Mucosa of rectum (tissue), 2 donors: ENCODE data around the gene P2RX7.

Experiments
- H3K27ac ChIP-seq, 2 donors: one replicate each; pipeline ENCODE4 v1.7.0; 2013; ENCODE audit warnings: inconsistent platforms in 2 of 2, low read depth in 2 of 2, low read length in 2 of 2
- H3K27me3 ChIP-seq, 2 donors: one replicate each; pipeline ENCODE4 v1.7.0; 2013; ENCODE audit warnings: low read length in 2 of 2; ENCODE audit not compliant: control insufficient read depth in 2 of 2, insufficient read depth in 2 of 2
- H3K36me3 ChIP-seq, 2 donors: one replicate each; pipeline ENCODE4 v1.7.0; 2013; ENCODE audit warnings: low read length in 2 of 2; ENCODE audit not compliant: control insufficient read depth in 2 of 2, insufficient read depth in 2 of 2
- H3K4me1 ChIP-seq, 2 donors: one replicate each; pipeline ENCODE4 v1.7.0; 2013; ENCODE audit warnings: low read length in 2 of 2, mild to moderate bottlenecking in 1 of 2; ENCODE audit not compliant: control insufficient read depth in 2 of 2, insufficient read depth in 2 of 2
- H3K4me3 ChIP-seq, 2 donors: one replicate each; pipeline ENCODE4 v1.7.0; 2013; ENCODE audit warnings: low read length in 2 of 2
- H3K9ac ChIP-seq, 2 donors: one replicate each; pipeline ENCODE4 v1.7.0; 2013; ENCODE audit warnings: low read length in 2 of 2, low read depth in 1 of 2, mild to moderate bottlenecking in 1 of 2
- H3K9me3 ChIP-seq, 2 donors: one replicate each; pipeline ENCODE4 v1.7.0; 2013; ENCODE audit warnings: low read length in 2 of 2; ENCODE audit not compliant: control insufficient read depth in 2 of 2
- donor health status: healthy.
- donor health status: Normal muscosa, but diverticular disease.

Gene P2RX7

GRCh38 chr12:121167951-121168350 is 35.3 kb downstream of the P2RX7 start:
- no peak overlapping the region for H3K4me3 ChIP-seq
- peaks cover 0 to 5% of the 10 kb centered on the region in 2 donors for H3K36me3 ChIP-seq
- H3K9ac ChIP-seq, result no peak overlapping the region
- H3K4me1 ChIP-seq, result no peaks in the 10 kb centered on the region
- H3K9me3 ChIP-seq, result no peaks in the 10 kb centered on the region
- H3K27ac ChIP-seq, result no peak overlapping the region
- H3K27me3 ChIP-seq, result peaks cover 0 to 4% of the 10 kb centered on the region in 2 donors

- Histone ChIP-seq H3K9me3 (no peaks in the 10 kb centered on the region), H3K4me3 (no peak overlapping the region), H3K36me3 (peaks cover 0 to 5% of the 10 kb centered on the region in 2 donors)
These were observed 37.5 kb downstream of the P2RX7 start for GRCh38 chr12:121170151-121170550.

GRCh38 chr12:121170611-121171260 is 38.1 kb downstream of the P2RX7 start:
- Histone ChIP-seq H3K4me1 (no peaks in the 10 kb centered on the region), H3K27ac (no peak overlapping the region), H3K36me3 (peaks cover 0 to 5% of the 10 kb centered on the region in 2 donors), H3K27me3 (no peaks in the 10 kb centered on the region), H3K4me3 (no peak overlapping the region), H3K9me3 (no peaks in the 10 kb centered on the region), H3K9ac (no peak overlapping the region)

More at GRCh38 chr12:121170151-121170550, 37.5 kb downstream of the P2RX7 start:
- Histone ChIP-seq H3K27me3 (no peaks in the 10 kb centered on the region), H3K9ac (no peak overlapping the region), H3K4me1 (no peaks in the 10 kb centered on the region), H3K27ac (no peak overlapping the region)

GRCh38 chr12:121172145-121172544 is 39.5 kb downstream of the P2RX7 start:
- H3K27ac ChIP-seq, result no peak overlapping the region

GRCh38 chr12:121175383-121176119 is 42.9 kb downstream of the P2RX7 start:
- H3K9ac ChIP-seq, result no peak overlapping the region
- no peaks in the 10 kb centered on the region for H3K4me1 ChIP-seq
- no peaks in the 10 kb centered on the region for H3K27me3 ChIP-seq
- H3K27ac ChIP-seq, result no peak overlapping the region
- H3K9me3 ChIP-seq, result no peaks in the 10 kb centered on the region
- no peak overlapping the region for H3K4me3 ChIP-seq
- H3K36me3 ChIP-seq, result peaks cover 0 to 2% of the 10 kb centered on the region in 2 donors

More at GRCh38 chr12:121172145-121172544, 39.5 kb downstream of the P2RX7 start:
- H3K9ac ChIP-seq, result no peak overlapping the region
- H3K27me3 ChIP-seq, result no peaks in the 10 kb centered on the region
- H3K4me3 ChIP-seq, result no peak overlapping the region
- no peaks in the 10 kb centered on the region for H3K4me1 ChIP-seq
- H3K36me3 ChIP-seq, result no peaks in the 10 kb centered on the region
- no peaks in the 10 kb centered on the region for H3K9me3 ChIP-seq

GRCh38 chr12:121176826-121177529 is 44.3 kb downstream of the P2RX7 start:
- Histone ChIP-seq H3K4me1 (no peaks in the 10 kb centered on the region), H3K36me3 (peaks cover 0 to 2% of the 10 kb centered on the region in 2 donors), H3K9ac (no peak overlapping the region), H3K9me3 (no peaks in the 10 kb centered on the region), H3K27ac (no peak overlapping the region), H3K4me3 (no peak overlapping the region), H3K27me3 (no peaks in the 10 kb centered on the region)

- Histone ChIP-seq H3K9me3 (no peaks in the 10 kb centered on the region), H3K27ac (no peak overlapping the region), H3K4me1 (no peaks in the 10 kb centered on the region), H3K27me3 (no peaks in the 10 kb centered on the region), H3K36me3 (peaks cover 0 to 4% of the 10 kb centered on the region in 2 donors), H3K4me3 (no peak overlapping the region), H3K9ac (no peak overlapping the region)
These were observed 48.5 kb downstream of the P2RX7 start for GRCh38 chr12:121181181-121181580.

GRCh38 chr12:121182222-121182893 is 49.7 kb downstream of the P2RX7 start:
- no peaks in the 10 kb centered on the region for H3K27me3 ChIP-seq
- H3K9me3 ChIP-seq, result no peaks in the 10 kb centered on the region
- H3K36me3 ChIP-seq, result peaks cover 0 to 3% of the 10 kb centered on the region in 2 donors
- H3K9ac ChIP-seq, result no peak overlapping the region
- no peak overlapping the region for H3K27ac ChIP-seq
- no peaks in the 10 kb centered on the region for H3K4me1 ChIP-seq
- H3K4me3 ChIP-seq, result no peak overlapping the region

GRCh38 chr12:121184425-121184824 is 51.7 kb downstream of the P2RX7 start:
- no peaks in the 10 kb centered on the region for H3K4me1 ChIP-seq
- H3K4me3 ChIP-seq, result no peak overlapping the region
- peaks cover 0 to 2% of the 10 kb centered on the region in 2 donors for H3K36me3 ChIP-seq
- H3K27me3 ChIP-seq, result no peaks in the 10 kb centered on the region
- H3K27ac ChIP-seq, result no peak overlapping the region
- H3K9ac ChIP-seq, result no peak overlapping the region
- H3K9me3 ChIP-seq, result no peaks in the 10 kb centered on the region
